Psoas muscle (tissue), 8 donors: Measurements from ENCODE around the gene MRGPRG. TPM values are rescaled to one million over a fixed set of nuclear protein-coding genes. Genes with fewer than 3 reads are reported as not detected.

ENCODE experiments used
- ATAC-seq, 4 donors: fragments of 200-7000 bp; cut with Tn5 transposase; one replicate each; pipeline ENCODE4 v1.9.1; 2020; ENCODE audit warnings: moderate library complexity in 3 of 4, mild to moderate bottlenecking in 2 of 4
- DNase-seq, 2 donors: peaks; one replicate each; pipeline ENCODE4 v3.0.0-alpha.2; 2020
- H3K27ac ChIP-seq: fragments of 200-600 bp; one replicate; pipeline ENCODE4 v1.8.0; 2022
- H3K27me3 ChIP-seq, 3 donors: fragments of 200-600 bp in 1 of 3; one replicate each; pipeline versions ENCODE4 v1.6.1 to v1.8.0; 2013 to 2022; ENCODE audit warnings: low read length in 2 of 3, mild to moderate bottlenecking in 2 of 3, moderate library complexity in 1 of 3; ENCODE audit not compliant: insufficient read depth in 3 of 3
- H3K36me3 ChIP-seq, 2 donors: fragments of 200-600 bp in 1 of 2; one replicate each; pipeline versions ENCODE4 v1.6.1 to v1.8.0; 2013 to 2022; ENCODE audit warnings: low read depth in 1 of 2, mild to moderate bottlenecking in 1 of 2, moderate library complexity in 1 of 2; ENCODE audit not compliant: insufficient read depth in 1 of 2
- H3K4me1 ChIP-seq: fragments of 200-600 bp; one replicate; pipeline ENCODE4 v1.8.0; 2022
- H3K4me3 ChIP-seq: fragments of 200-600 bp; one replicate; pipeline ENCODE4 v1.8.0; 2022; ENCODE audit warnings: mild to moderate bottlenecking
- H3K9me3 ChIP-seq: fragments of 200-600 bp; one replicate; pipeline ENCODE4 v1.8.0; 2022
- WGBS, 3 donors: extraction: QIAGEN DNeasy Blood & Tissue Kit; methylation state at CpG; one replicate each; pipeline versions ENCODE4 v1.1.6 to v1.1.7; 2013; 5-methylcytosine and 5-hydroxymethylcytosine counted together
- intact Hi-C, 2 donors: fragments of 100-400 bp; cut with DNase I; formaldehyde crosslinking; loops; one replicate each; pipeline versions ENCODE4 v1.11.0 to v1.14.2; 2022
- polyA plus RNA-seq, 3 donors: library from polyadenylated mRNA; stranded (reverse); fragments of 200-250 nt; gene quantifications; one replicate each; pipeline ENCODE4 v1.2.3, GENCODE V29; 2013
- total RNA-seq, 4 donors: library from RNA; stranded (reverse); fragmentation: NEBNext Ultra II Directional in 2 of 4; extraction: Animal tissue kit (Norgen Biotek cat#: 25700) in 2 of 4; gene quantifications; one replicate each; pipeline versions ENCODE4 v1.2.1 to v1.2.4, GENCODE V29; 2021 to 2023
- TF ChIP-seq, protein P1 (sequence below): fragments of 200-600 bp; IDR thresholded peaks from one replicate; pipeline ENCODE4 v1.8.0; 2022; ENCODE audit warnings: antibody characterized with exemption
- donor health status: healthy with polysubstance abuse.
- donor health status: DM: no; HTN: no; CAD: no; lungs with moderate emphysema.
- donor health status: Bipolar disorder and iron deficiency.
- donor health status: healthy.
- donor health status: DM: yes; HTN: yes; CAD: no.
- donor health status: DM: no; HTN: no; CAD: no.
- donor health status: DM: no; HTN: no; CAD: no.
- donor health status: DM: yes; HTN: yes; CAD: no.

Gene MRGPRG
- total and polyA plus RNA-seq, 7 donors = not detected

DNA sequence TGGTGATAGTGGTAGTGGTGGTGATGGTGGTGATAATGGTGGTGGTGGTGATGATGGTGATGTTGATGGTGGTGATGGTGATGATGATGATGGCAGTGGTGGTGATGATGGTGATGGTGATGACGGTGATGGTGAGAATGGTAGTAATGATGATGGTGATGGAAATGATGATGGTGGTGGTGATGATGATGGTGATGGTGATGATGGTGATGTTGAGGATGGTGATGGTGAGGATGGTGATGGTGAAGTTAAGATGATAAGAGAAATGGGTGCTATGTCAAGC, 11.8 kb downstream of the MRGPRG start:
- peaks cover 12% of the 10 kb centered on the region for H3K9me3 ChIP-seq
- no peak overlapping the region for H3K4me3 ChIP-seq
- TF ChIP-seq, protein P1, sequence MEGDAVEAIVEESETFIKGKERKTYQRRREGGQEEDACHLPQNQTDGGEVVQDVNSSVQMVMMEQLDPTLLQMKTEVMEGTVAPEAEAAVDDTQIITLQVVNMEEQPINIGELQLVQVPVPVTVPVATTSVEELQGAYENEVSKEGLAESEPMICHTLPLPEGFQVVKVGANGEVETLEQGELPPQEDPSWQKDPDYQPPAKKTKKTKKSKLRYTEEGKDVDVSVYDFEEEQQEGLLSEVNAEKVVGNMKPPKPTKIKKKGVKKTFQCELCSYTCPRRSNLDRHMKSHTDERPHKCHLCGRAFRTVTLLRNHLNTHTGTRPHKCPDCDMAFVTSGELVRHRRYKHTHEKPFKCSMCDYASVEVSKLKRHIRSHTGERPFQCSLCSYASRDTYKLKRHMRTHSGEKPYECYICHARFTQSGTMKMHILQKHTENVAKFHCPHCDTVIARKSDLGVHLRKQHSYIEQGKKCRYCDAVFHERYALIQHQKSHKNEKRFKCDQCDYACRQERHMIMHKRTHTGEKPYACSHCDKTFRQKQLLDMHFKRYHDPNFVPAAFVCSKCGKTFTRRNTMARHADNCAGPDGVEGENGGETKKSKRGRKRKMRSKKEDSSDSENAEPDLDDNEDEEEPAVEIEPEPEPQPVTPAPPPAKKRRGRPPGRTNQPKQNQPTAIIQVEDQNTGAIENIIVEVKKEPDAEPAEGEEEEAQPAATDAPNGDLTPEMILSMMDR = no peak
- ATAC-seq (no peak), DNase-seq (no peak)
- no peaks in the 10 kb centered on the region for H3K4me1 ChIP-seq
- intact Hi-C loops = loop anchor here in 1 of 2 donors (5.0 kb wide), 1 partner anchor 85 kb away; no protein-coding TSS in a partner anchor
- 93 to 100% (median 100%) methylated on average over 1 of the region's 1 CpG for WGBS, 3 donors
- no peak overlapping the region for H3K27ac ChIP-seq
- H3K27me3 ChIP-seq = peaks cover 0 to 26% (median 11%) of the 10 kb centered on the region in 3 donors
- no peaks in the 10 kb centered on the region for H3K36me3 ChIP-seq

DNA sequence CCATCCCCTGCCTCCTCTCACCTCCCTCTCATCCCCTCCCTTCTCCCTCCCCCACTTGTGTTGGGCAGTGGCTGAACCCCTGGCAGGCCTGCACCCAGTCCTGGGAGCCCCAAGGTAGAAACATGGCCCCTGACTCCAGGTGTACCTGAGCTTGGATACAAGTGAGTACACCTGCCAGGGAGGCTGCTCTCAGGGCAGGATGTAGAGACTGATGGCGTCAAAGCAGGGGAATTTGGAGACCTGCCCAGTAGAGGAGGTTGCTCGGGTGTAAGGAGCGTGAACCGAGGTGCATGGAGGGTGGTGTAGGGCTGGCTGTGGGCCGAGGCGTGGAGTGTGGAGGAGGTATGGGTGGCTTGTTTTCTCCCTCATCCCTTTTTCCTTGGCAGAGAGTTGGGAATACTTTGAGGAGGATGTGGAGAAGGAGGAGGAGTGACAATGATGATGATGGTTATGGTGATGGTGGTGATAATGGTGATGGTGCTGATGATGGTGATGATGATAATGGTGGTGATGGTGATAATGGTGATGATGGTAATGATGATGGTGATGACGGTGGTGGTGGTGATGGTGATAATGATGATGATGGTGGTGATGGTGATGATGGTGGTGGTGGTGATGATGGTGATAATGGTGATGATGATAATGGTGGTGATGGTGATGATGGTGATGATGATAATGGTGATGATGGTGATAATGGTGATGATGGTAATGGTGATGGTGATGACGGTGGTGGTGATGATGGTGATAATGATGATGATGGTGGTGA, 12.3 kb downstream of the MRGPRG start:
- Histone ChIP-seq H3K36me3 (no peaks in the 10 kb centered on the region), H3K9me3 (peaks cover 10% of the 10 kb centered on the region), H3K27ac (no peak overlapping the region), H3K4me1 (no peaks in the 10 kb centered on the region), H3K27me3 (peaks cover 0 to 28% (median 15%) of the 10 kb centered on the region in 3 donors), H3K4me3 (no peak overlapping the region)
- DNase-seq (peak; percentile 3 to 17), ATAC-seq (no peak)
- TF ChIP-seq, protein P1 = no peak
- intact Hi-C loops = loop anchor here in 1 of 2 donors (5.0 kb wide), 1 partner anchor 84 kb away; no protein-coding TSS in a partner anchor
- WGBS, 3 donors = 82 to 86% (median 83%) methylated on average over 8 of the region's 8 CpGs

DNA sequence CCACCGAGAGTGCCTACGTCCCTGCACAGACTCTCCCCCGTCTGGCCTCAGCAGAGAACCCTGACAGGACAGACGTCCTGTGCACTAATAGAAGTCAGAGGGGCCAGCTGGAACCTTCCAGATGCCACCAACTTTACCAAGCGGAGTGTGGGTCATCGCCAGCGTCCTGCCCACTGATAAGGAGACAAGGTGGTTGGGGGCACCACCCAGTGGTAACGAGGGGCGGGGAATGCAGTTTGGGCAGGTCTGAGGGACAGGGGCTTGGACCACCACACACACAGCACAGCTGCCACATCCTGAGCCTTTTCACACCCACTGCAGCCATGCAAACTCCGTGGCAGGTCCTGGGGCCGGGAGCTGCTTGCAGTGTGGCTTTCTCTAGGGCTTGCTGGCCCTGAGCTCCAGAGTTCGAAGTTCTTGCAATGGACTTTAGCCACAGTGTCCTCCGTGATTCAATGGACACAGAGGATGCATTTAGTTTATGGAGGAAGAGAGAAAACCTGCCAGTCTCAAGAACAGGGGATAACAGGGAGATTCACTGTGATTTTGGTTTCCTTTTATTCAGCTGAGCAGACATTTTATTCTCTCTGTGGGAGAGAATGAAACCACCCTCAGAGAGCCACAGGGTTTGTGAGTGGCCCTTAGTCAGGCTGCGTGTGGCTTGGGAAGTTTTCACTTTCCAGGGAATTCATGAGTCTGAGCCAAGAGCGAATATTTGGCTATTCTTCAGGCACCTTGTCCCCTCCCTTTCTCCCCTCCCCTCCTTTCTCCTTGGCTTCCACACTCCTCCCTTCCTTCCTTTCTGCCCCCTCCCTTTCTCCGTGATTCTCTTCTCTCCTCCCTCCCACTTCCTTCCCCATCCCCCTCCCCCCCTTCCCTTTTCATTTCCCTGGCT, 13.1 kb downstream of the MRGPRG start:
- TF ChIP-seq, protein P1 = no peak
- Histone ChIP-seq H3K4me1 (no peaks in the 10 kb centered on the region), H3K9me3 (peaks cover 2% of the 10 kb centered on the region), H3K4me3 (no peak overlapping the region), H3K27ac (no peak overlapping the region), H3K27me3 (peaks cover 0 to 34% (median 16%) of the 10 kb centered on the region in 3 donors), H3K36me3 (no peaks in the 10 kb centered on the region)
- ATAC-seq = no peak
- WGBS, 3 donors = 44 to 59% (median 46%) methylated on average over 16 of the region's 16 CpGs
- intact Hi-C loops = loop anchor here in 1 of 2 donors (5.0 kb wide), 1 partner anchor 83 kb away; no protein-coding TSS in a partner anchor
- peak; percentile 5 to 32 for DNase-seq

DNA sequence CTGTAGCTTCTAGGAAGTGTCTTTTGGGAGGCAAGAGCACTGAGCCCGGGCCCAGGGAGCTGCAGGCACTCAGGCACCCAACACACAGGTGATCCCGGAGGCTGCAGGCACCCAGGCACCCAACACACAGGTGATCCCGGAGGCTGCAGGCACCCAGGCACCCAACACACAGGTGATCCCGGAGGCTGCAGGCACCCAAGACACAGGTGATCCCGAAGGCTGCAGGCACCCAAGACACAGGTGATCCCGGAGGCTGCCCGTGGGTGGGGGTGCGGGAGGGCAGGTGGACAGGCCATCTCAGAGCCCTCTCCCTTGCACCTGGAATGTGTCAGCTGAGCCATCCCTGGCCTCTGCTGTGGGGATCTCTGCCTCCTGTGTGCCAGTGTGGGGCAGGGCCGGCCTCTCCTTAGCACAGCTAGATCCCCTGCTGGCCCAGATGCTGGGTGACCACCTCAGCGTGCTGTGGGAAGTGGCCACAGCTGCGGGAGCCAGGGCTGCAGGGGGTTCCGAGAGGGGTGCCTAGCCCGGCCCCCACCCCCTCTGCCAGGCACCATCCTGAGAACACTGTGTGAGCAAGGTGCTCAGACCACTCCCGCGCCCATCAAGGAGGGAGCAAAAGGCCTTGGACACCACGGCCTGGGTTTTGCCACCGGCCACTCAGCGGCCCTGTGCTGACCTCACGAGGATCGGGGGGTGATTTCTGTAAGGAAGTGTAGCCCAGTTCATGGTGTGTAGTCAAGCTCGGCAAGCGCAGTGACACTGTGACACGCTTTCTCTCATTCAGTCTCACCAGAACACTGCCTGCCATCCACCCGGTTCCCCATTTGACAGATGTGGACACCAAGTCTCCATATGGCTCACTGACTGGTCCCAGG, 14.2 kb downstream of the MRGPRG start:
- WGBS, 3 donors = 79 to 86% (median 82%) methylated on average over 20 to 24 of the region's 24 CpGs
- H3K36me3 ChIP-seq = no peaks in the 10 kb centered on the region
- H3K9me3 ChIP-seq = no peaks in the 10 kb centered on the region
- H3K4me3 ChIP-seq = no peak overlapping the region
- peaks cover 0 to 38% (median 18%) of the 10 kb centered on the region in 3 donors for H3K27me3 ChIP-seq
- H3K27ac ChIP-seq = no peak overlapping the region
- ATAC-seq = no peak
- intact Hi-C loops = loop anchor here in 1 of 2 donors (5.0 kb wide), 1 partner anchor 82 kb away; no protein-coding TSS in a partner anchor
- H3K4me1 ChIP-seq = no peaks in the 10 kb centered on the region
- TF ChIP-seq, protein P1 = no peak
- peak; percentile 10 to 52 for DNase-seq
